GM06990 (cell line): ENCODE measurements around the gene PLA2R1.

Source experiments
- DNase-seq: peaks from one replicate; pipeline ENCODE4 v3.0.0-alpha.2; 2011; ENCODE audit not compliant: insufficient read length; ENCODE audit errors: extremely low read depth
- H3K27me3 ChIP-seq: replicated peaks from 2 replicates; pipeline ENCODE4 v1.6.0; 2011; ENCODE audit warnings: low read length; ENCODE audit not compliant: control insufficient read depth, insufficient read depth
- H3K36me3 ChIP-seq: 2 replicates; pipeline ENCODE4 v1.5.1; 2011; ENCODE audit warnings: low read length; ENCODE audit not compliant: control insufficient read depth, insufficient read depth
- H3K4me3 ChIP-seq: replicated peaks from 2 replicates; pipeline ENCODE4 v1.5.1; 2011; ENCODE audit warnings: low read depth, mild to moderate bottlenecking, control low read depth, low read length
- TF ChIP-seq, protein P1 (sequence below): IDR thresholded peaks from 2 replicates; pipeline ENCODE4 v1.5.1; 2011; ENCODE audit warnings: low read length, control low read depth, mild to moderate bottlenecking, inconsistent platforms; ENCODE audit not compliant: insufficient read depth, poor library complexity, severe bottlenecking

PLA2R1 gene

DNA sequence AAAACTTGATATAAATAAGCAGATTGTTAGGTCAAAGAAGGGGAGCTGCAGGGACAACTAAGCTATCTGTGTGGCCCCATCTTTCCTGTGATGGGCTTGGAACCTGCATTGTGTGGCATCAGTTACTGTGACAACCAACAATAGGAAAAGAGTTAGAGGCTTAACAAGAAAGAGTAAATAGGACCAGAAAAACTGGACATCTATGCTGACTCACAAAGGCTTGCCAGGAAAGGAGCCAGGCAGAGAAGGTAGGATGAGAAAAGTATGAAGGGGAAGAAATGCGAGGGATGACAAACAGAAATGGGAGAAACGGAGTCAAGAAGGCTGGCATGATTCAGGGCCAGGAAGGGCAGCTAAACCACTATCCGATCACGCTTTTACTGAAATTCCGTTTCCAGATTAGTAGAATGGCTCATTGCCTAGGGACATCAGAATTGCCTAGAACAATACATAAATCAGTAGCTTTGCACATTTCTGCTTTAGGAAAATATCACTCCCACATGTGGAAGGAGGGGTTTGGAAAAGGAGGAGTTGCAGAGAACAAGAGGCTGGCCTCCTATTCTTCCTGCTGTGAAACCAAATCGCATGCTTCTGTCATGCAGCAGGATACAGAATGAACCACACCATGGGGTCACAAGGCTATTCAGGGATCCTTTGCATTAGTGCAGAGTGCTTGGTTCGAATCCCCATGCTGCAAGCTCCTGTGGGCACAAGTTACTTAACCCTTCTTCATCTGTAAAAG, 7.3 kb downstream of the PLA2R1 start:
- TF ChIP-seq, protein P1, sequence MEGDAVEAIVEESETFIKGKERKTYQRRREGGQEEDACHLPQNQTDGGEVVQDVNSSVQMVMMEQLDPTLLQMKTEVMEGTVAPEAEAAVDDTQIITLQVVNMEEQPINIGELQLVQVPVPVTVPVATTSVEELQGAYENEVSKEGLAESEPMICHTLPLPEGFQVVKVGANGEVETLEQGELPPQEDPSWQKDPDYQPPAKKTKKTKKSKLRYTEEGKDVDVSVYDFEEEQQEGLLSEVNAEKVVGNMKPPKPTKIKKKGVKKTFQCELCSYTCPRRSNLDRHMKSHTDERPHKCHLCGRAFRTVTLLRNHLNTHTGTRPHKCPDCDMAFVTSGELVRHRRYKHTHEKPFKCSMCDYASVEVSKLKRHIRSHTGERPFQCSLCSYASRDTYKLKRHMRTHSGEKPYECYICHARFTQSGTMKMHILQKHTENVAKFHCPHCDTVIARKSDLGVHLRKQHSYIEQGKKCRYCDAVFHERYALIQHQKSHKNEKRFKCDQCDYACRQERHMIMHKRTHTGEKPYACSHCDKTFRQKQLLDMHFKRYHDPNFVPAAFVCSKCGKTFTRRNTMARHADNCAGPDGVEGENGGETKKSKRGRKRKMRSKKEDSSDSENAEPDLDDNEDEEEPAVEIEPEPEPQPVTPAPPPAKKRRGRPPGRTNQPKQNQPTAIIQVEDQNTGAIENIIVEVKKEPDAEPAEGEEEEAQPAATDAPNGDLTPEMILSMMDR, result no peak
- DNase-seq, result no peak
- Histone ChIP-seq H3K4me3 (no peak overlapping the region), H3K36me3 (no peaks in the 10 kb centered on the region), H3K27me3 (no peaks in the 10 kb centered on the region; the same call in none of the 2 replicates)

DNA sequence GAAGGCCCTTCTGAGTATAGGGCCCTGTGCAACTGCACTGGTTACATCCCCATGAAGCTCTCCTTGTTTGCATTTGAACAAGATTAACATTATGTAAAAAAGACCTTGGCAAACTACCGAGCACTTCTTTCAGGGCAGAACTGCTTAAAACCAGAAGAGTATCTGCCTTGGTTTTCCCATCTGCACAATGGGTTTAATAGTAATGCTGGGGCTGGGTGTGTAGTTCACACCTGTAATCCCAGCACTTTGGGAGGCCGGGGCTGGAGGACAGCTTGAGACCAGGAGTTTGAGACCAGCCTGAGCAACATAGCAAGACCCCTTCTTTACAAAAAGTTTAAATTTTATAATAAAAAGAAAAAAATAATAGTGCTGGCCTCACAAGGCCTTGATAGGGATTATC, 8.5 kb downstream of the PLA2R1 start:
- DNase-seq, result no peak
- TF ChIP-seq, protein P1, result no peak
- no peaks in the 10 kb centered on the region for H3K36me3 ChIP-seq
- H3K4me3 ChIP-seq, result no peak overlapping the region
- H3K27me3 ChIP-seq, result no peaks in the 10 kb centered on the region; the same call in none of the 2 replicates

DNA sequence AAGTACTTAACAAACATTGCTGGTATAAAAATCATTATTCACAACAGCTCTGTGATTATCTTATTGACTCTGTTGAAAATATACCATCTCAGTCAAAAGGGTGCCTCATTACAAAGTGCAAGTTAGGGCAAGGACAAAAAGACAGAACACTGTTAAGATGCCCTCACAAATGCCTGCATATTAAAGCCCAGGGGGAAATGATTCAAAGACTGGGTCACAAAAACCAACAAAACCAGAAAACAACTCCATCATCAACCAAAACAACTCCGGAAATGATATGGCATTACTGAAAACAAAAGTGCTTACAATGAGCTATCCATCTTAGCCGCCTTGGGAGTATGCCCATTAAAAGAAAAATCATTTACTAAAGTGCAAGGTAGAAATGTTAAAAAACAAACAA, 9.9 kb downstream of the PLA2R1 start:
- TF ChIP-seq, protein P1, result no peak
- H3K36me3 ChIP-seq, result no peaks in the 10 kb centered on the region
- H3K27me3 ChIP-seq, result no peaks in the 10 kb centered on the region; the same call in 1 of the 2 replicates
- H3K4me3 ChIP-seq, result no peak overlapping the region
- DNase-seq, result no peak

DNA sequence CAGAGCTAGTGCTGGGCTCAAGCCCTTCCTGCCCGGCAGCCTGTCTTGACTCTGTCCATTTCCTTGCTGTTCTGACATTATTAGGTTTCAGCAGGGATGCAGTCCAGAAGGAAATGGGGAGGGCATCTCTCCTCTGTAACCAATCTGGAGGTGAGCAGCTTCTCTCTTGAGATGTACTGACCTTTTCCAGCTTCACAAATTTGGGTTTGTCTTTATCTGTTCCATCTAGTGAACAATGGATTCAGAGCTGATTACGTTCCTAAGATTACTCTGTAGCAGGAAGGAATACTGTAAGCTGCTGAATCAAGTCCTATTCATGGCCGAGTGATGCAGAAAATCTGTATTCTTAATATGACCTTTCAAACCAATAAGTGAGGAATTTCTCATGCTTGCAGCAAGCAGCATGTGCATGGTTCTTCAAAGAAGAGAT, 11.0 kb downstream of the PLA2R1 start:
- DNase-seq, result no peak
- H3K36me3 ChIP-seq, result no peaks in the 10 kb centered on the region
- TF ChIP-seq, protein P1, result no peak
- no peak overlapping the region for H3K4me3 ChIP-seq
- no peaks in the 10 kb centered on the region; the same call in 1 of the 2 replicates for H3K27me3 ChIP-seq

DNA sequence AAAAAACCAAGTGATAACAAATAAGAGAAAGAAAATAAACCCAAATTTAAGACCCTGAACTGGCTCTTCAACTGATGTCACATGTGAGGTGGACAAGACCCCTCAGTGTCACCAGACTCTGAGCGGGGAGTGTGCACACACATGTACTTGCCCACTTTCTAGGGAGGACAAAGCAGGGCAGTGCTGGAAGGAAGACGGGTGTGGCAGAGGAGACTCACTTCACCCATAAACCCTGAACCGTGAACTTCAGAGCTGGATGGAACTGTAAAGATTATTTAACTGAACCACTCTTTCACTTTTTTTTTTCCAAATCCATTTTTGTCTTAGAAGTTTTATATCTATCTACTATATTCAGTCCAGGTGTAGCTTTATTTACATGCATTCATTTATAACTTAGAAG, 12.3 kb downstream of the PLA2R1 start:
- no peak overlapping the region for H3K4me3 ChIP-seq
- no peak for DNase-seq
- no peaks in the 10 kb centered on the region for H3K36me3 ChIP-seq
- no peaks in the 10 kb centered on the region; the same call in 1 of the 2 replicates for H3K27me3 ChIP-seq
- TF ChIP-seq, protein P1, result no peak
